SIG-M5 treated with dmso at 0.1 percent for 504 hours (cell line): ENCODE results near the gene NCK1.
"Not testable (repeated sequence)": the region's sequence is repeated elsewhere in the genome, so short reads cannot be mapped to it uniquely, and the experiment has no call there.

Experiments
- DNase-seq: peaks from one replicate; lab custom pipeline; 2025; ENCODE audit not compliant: unreplicated experiment; lab: John Stamatoyannopoulos, UW

Gene NCK1

GRCh38 chr3:136982520-136983138 is 120.6 kb downstream of the NCK1 start:
- DNase-seq, result no peak

- DNase-seq, result no peak
These were observed 122.8 kb downstream of the NCK1 start for GRCh38 chr3:136984837-136985236.

GRCh38 chr3:136987398-136987980 is 125.5 kb downstream of the NCK1 start:
- DNase-seq, result not testable (repeated sequence)

- DNase-seq, result no peak
These were observed 126.6 kb downstream of the NCK1 start for GRCh38 chr3:136988651-136989050.

GRCh38 chr3:136989781-136990524 is 127.9 kb downstream of the NCK1 start:
- DNase-seq, result no peak

- no peak for DNase-seq
These were observed 128.8 kb downstream of the NCK1 start for GRCh38 chr3:136990826-136991225.

- no peak for DNase-seq
These were observed 130.1 kb downstream of the NCK1 start for GRCh38 chr3:136992115-136992514.

GRCh38 chr3:136994772-136995516 is 132.9 kb downstream of the NCK1 start:
- no peak for DNase-seq

GRCh38 chr3:136995652-136996051 is 133.6 kb downstream of the NCK1 start:
- DNase-seq, result no peak
